NCI-H128 (cell line): Measurements from ENCODE around the gene VPS41.
"Not testable (repeated sequence)": the region's sequence is repeated elsewhere in the genome, so short reads cannot be mapped to it uniquely, and the experiment has no call there.

Experiments
- DNase-seq: peaks from one replicate; lab custom pipeline; 2025; ENCODE audit not compliant: unreplicated experiment; lab: John Stamatoyannopoulos, UW

VPS41 gene

DNA sequence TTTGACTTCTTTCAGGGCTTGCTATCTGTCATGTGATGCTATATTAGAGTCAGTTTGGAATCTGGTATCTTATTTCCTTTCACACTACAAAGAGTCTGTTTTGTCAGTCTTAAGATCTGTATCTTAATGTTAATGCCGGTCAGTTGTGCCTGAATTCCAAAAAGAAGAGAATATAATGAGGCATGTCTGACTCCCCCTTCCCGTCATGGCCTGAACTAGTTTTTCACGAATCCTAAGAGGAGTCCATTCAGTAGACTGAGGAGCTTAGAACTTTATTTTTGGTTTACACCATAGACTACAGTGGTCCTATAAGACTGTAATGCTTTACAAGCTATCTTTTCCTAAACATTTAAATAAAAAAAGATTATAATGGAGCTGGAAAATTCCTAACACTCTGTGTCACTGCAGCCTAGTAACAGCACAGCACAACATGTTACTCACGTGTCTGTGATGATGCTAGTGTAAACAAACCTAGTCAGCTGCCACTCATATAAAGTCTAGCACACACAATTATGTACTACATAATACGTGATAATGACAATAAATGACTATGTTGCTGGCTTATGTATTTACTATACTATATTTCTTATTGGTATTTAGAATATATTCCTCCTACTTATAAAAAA, 50.6 kb downstream of the VPS41 start:
- DNase-seq, result no peak

- no peak for DNase-seq
These were observed 53.1 kb downstream of the VPS41 start for GRCh38 chr7:38855867-38856266.

GRCh38 chr7:38855386-38855785, 53.6 kb downstream of the VPS41 start:
- DNase-seq, result no peak

- not testable (repeated sequence) for DNase-seq
These were observed 54.0 kb downstream of the VPS41 start for GRCh38 chr7:38854947-38855346.

- DNase-seq, result no peak
These were observed 57.7 kb downstream of the VPS41 start for GRCh38 chr7:38851321-38851720.

- DNase-seq, result no peak
These were observed 62.7 kb downstream of the VPS41 start for GRCh38 chr7:38846280-38846679.

DNA sequence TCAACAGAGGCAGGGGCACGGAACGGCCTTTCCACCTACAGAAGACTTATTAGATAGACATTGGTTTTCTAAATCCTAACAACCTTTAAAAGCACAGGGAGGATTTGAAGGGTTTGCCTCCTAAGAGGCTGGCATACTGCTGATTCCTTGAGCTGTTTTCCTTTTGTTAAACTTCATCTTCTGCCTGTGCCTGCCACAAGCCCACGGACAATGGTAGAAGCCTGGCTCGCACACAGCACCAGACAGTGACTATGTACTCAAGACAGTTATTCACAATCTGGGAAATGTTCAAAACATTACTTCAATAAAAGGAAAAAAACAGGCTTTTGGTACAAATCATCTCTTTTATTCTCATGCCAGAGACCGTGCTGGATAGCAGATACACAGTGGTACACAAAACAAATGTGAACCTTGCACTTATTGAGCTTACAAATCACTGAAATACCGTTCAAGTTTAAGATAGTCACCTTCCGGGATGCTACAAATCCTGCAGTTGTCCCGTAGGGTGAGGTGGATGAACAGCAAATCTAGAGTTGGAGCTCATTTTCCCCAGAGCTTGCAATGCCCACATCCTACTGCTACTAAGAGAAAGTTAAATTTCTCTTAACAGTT, 63.9 kb downstream of the VPS41 start:
- DNase-seq, result no peak

DNA sequence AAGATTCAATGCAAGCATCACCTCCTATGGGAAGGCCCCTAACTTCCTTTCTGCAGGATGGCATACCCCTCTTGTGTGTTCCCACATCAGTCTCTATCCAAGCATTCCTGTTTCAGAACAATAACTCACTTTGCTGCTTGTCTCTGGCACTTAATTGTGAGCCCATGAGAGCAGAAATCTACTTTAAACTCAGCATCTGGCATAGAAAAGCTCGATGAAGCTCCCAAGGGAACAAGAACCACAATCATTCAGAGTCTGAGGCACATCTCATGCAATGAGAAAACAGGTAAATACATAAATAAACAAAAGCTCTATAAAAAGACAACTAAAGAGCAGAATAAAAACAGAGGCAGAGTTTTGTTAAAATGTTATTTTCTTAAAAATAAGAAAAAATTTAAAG, 66.2 kb downstream of the VPS41 start:
- DNase-seq, result no peak

DNA sequence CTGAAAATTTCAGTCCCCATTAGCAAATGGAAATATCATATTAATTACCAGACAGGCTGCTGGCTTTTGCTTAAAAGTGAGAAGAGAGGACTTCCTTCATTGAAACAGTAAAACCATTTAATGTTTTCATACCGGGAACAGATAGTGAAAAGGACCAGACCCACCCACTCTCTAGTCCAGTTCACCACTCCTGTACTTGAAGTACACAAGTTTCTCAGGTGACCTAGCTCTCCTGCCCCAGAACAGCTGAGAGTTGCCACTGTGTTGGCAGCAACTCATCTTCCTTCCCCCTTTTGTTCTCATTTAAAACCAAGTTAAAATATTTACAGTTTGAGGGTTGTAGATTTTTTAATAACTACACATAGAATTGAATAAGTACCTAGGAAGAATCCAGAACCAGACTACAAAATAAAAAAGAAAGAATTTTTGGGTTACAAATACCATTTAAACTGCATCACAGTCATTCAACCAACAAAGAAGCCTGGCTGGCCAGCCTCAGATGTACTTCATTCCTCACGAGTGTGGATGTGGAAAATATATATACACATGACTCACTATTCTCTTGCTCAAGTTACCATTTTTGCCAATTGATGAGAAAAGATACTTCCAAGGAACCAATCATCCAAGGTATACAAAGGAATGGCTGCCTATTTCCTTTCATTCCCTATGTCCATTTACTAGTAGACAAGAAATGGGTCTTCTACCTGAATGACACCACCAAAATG, 68.1 kb downstream of the VPS41 start:
- DNase-seq, result no peak

DNA sequence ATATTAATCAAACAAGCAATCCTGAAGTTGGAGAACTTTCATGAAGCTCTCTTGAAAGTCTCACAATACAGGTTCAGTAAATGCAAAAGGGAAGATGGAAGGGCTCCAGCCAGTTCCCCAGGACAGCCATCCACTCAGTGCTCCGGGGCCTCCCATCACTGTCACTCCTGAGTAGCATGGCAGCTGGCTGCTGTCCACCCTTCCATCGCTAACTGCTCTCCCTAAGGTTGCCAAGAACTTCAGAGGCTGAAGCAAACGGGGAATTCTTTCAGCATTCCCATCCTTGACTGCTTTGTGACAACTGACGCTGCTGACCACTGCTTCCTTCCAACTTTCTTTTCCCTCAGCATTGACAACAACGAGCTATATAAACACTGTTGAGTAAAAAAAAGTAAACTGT, 69.1 kb downstream of the VPS41 start:
- DNase-seq, result no peak

- no peak for DNase-seq
These were observed 70.1 kb downstream of the VPS41 start for GRCh38 chr7:38838725-38839385.

GRCh38 chr7:38834357-38834756, 74.6 kb downstream of the VPS41 start:
- no peak for DNase-seq

DNA sequence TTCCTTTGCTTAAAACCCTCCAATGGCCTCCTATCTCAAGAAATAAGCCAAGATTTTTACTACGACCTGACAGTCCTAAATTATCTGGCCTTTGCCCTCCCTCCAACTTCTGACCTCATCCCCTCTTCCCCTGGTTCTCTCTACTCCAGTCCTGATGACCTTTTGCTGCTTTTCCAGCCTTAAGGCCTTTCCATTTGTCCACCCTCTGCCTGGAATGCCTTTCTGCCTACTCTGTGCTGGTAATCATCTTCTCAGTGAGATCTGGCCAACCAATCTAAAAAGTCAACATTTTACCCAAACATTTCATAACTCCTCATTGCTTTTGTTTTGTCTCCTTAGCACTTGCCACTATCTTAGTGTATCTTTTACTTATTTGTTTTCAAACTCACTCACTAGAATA, 75.7 kb downstream of the VPS41 start:
- no peak for DNase-seq

GRCh38 chr7:38831259-38831996, 77.6 kb downstream of the VPS41 start:
- no peak for DNase-seq

DNA sequence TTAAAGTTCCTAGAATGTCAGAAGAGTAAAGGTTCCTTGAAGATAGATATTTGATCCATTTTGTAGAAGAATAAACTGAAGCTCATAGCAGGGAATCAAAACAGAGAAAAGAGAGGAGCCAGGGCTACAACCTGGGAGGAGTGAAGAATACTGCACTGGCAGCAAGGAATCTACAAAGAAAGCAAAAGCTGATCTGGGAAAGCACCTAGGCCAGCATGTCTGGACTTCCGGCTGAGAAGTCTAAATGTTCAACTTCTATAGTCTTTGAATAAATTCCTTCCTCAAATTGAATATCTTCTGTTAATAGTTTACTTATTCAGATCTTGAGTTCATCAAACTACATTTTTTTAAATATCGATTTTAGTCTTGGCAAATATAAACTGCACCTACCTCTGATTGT, 78.2 kb downstream of the VPS41 start:
- no peak for DNase-seq

DNA sequence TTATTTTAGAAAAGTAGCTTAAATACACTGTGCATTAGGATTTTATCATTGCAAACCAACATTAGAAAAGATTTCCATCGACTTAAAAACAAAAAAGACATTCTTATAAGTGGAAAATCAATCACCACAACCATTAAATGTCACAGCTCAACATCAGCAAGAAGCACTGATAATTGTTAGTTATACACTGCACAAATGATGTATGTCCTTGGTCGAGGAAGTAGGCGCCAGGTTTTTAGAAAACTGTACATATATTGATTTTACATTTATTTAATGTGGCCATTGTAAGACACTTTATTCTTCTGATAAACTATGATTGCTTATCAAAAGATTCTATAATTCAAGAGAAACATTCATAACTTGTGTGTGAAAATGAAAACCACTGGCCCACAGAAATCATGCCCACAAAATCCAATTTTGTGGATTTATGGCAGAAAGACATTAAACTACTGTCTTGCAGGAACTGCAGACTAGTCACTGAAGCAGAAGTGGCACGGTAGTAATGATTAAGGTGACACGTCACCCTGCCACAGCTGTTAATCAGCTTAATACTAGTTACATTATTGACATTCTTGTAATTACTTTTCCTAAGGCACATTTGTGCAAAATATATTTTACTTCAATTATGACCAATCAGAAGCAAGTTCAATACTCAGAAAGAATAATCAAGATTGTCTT, 79.4 kb downstream of the VPS41 start:
- no peak for DNase-seq

GRCh38 chr7:38828026-38828425, 81.0 kb downstream of the VPS41 start:
- no peak for DNase-seq

DNA sequence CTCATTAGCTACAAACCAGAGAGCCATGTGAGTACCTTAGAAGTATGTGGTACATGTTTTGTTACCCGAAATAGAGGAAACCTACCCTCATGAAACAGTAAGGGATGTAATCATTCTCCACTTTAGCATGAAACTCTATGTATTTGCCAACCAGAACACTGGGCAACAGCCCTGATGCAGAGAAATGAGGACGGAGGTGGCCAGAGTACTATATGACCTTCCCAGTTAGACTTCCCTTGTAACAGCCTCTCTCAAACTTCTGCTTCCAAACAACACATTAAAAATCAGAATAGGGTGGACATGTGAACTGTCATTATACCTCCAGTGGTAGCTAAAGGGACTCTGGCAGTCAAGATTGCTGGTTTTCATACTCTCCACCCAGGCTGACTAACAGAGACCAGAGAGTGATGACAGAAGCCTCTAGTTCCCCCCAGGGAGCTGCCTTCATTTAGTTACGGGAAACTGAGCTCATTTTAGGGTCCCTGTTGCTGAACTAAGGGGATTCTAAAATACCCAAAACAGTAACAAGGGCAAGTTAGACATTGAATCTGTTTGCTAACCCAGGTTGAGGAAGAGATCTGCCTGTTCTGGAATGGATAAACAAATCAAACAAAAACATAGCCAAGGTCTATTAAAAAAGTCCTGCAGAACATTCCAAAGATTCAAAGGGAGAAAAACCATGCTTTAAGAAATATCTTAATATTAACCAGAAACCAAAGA, 83.1 kb downstream of the VPS41 start:
- DNase-seq, result no peak

- DNase-seq, result no peak
These were observed 84.0 kb downstream of the VPS41 start for GRCh38 chr7:38824948-38825347.

DNA sequence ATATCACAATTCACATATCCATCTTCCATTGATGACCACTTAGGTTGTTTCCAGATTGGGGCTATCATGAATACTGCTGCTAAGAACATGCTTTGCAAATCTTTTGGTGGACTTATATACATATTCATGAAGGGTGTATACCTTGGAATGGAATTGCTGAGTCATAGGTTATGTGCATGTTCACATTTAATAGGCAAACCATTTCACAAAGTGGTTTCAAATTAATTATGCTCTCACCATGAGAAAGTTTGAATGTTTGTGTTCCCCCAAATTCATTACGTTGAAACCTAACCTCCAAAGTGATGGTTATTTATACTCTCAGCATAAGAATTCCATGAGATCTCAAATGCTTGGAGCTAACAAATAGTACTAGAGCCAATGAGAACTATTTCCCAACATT, 86.4 kb downstream of the VPS41 start:
- no peak for DNase-seq
